Thyroid gland (tissue), 4 donors: ENCODE measurements around the gene RASA3. TPM values are rescaled to one million over a fixed set of nuclear protein-coding genes. Genes with fewer than 3 reads are reported as not detected.

Source experiments
- DNase-seq, 2 donors: peaks; one replicate each; pipeline ENCODE4 v3.0.0-alpha.2; 2019
- H3K27ac ChIP-seq, 3 donors: fragments of 200-600 bp; sonication (generic); 1 replicate in 2 of 3; 2 replicates in 1 of 3; pipeline ENCODE4 v1.5.1; 2016 to 2019; ENCODE audit warnings: mild to moderate bottlenecking in 1 of 3, moderate library complexity in 1 of 3
- H3K27me3 ChIP-seq: fragments of 200-600 bp; sonication (generic); one replicate; pipeline ENCODE4 v1.5.1; 2019
- H3K36me3 ChIP-seq, 2 donors: fragments of 200-600 bp; sonication (generic); one replicate each; pipeline ENCODE4 v1.5.1; 2016 to 2019
- H3K4me1 ChIP-seq, 2 donors: fragments of 200-600 bp; sonication (generic); one replicate each; pipeline ENCODE4 v1.5.1; 2017 to 2019
- H3K4me3 ChIP-seq, 3 donors: fragments of 200-600 bp; sonication (generic); replicated peaks in 1 of 3; 1 replicate in 2 of 3; 2 replicates in 1 of 3; pipeline ENCODE4 v1.5.1; 2016; ENCODE audit warnings: mild to moderate bottlenecking in 1 of 3
- H3K9me3 ChIP-seq: fragments of 200-600 bp; sonication (generic); one replicate; pipeline ENCODE4 v1.5.1; 2017
- CTCF ChIP-seq, 6 experiments: fragments of 200-600 bp in 3 of 6; fragments of 450-650 bp in 3 of 6; sonication (generic) in 3 of 6; IDR thresholded peaks; one replicate each; pipeline ENCODE4 v1.5.1; 2016 to 2019; ENCODE audit warnings: antibody characterized with exemption in 6 of 6, mild to moderate bottlenecking in 2 of 6, inconsistent platforms in 1 of 6, moderate library complexity in 1 of 6
- POLR2A ChIP-seq, 2 donors: fragments of 450-650 bp; IDR thresholded peaks; one replicate each; pipeline ENCODE4 v1.6.1; 2017; ENCODE audit warnings: antibody characterized with exemption in 2 of 2, mild to moderate bottlenecking in 2 of 2, moderate library complexity in 1 of 2
- WGBS, 2 donors: methylation state at CpG; one replicate each; pipeline ENCODE4 v1.1.5; 2017; 5-methylcytosine and 5-hydroxymethylcytosine counted together
- intact Hi-C: fragments of 100-400 bp; cut with DNase I; formaldehyde crosslinking; loops from one replicate; pipeline ENCODE4 v1.15.1; 2023
- total RNA-seq, 4 donors: library from RNA; depleted of rRNA; stranded (reverse); fragments of >200 nt; gene quantifications; one replicate each; pipeline ENCODE4 v1.2.3, GENCODE V29; 2016

Gene RASA3
- total RNA-seq, 4 donors from 2014 or later: 22.3 to 32.3 (median 25.5) TPM

- TF ChIP-seq CTCF (IDR thresholded peaks at IDR 0.05) (no peak), POLR2A (IDR thresholded peaks at IDR 0.05) (no peak)
- intact Hi-C loops: no loop called here
- DNase-seq: no peak
- H3K9me3 ChIP-seq: no peaks in the 10 kb centered on the region
- no peak overlapping the region for H3K27ac ChIP-seq
- 76 to 90% methylated on average over 9 of the region's 9 CpGs for WGBS, 2 donors
- no peak overlapping the region for H3K4me3 ChIP-seq
- H3K36me3 ChIP-seq: no peaks in the 10 kb centered on the region
- H3K27me3 ChIP-seq: no peaks in the 10 kb centered on the region
- H3K4me1 ChIP-seq: no peaks in the 10 kb centered on the region
Observed at GRCh38 chr13:114154476-114154875, 22.1 kb upstream of the RASA3 start.

GRCh38 chr13:114153485-114154080 lies 21.2 kb upstream of the RASA3 start:
- Histone ChIP-seq H3K36me3 (no peaks in the 10 kb centered on the region), H3K4me1 (no peaks in the 10 kb centered on the region), H3K9me3 (no peaks in the 10 kb centered on the region), H3K4me3 (no peak overlapping the region), H3K27ac (no peak overlapping the region), H3K27me3 (no peaks in the 10 kb centered on the region)
- WGBS, 2 donors: 94 to 98% methylated on average over 6 of the region's 6 CpGs
- no peak for TF ChIP-seq POLR2A (IDR thresholded peaks at IDR 0.05)
- no peak for TF ChIP-seq CTCF (IDR thresholded peaks at IDR 0.05)
- DNase-seq: no peak
- intact Hi-C loops: no loop called here

- WGBS, 2 donors: 58 to 66% methylated on average over 20 of the region's 20 CpGs
- no peaks in the 10 kb centered on the region for H3K27me3 ChIP-seq
- TF ChIP-seq POLR2A (IDR thresholded peaks at IDR 0.05) (no peak), CTCF (IDR thresholded peaks at IDR 0.05) (no peak)
- no peaks in the 10 kb centered on the region for H3K36me3 ChIP-seq
- no peak overlapping the region for H3K4me3 ChIP-seq
- DNase-seq: no peak
- H3K9me3 ChIP-seq: no peaks in the 10 kb centered on the region
- H3K4me1 ChIP-seq: no peaks in the 10 kb centered on the region
- intact Hi-C loops: no loop called here
- no peak overlapping the region for H3K27ac ChIP-seq
Observed at GRCh38 chr13:114152831-114153371, 20.5 kb upstream of the RASA3 start.

- no peak for DNase-seq
- 88% methylated on average over 7 of the region's 7 CpGs for WGBS, 2 donors
- no peak overlapping the region for H3K27ac ChIP-seq
- intact Hi-C loops: no loop called here
- no peak overlapping the region for H3K4me3 ChIP-seq
- H3K27me3 ChIP-seq: no peaks in the 10 kb centered on the region
- TF ChIP-seq POLR2A (IDR thresholded peaks at IDR 0.05) (no peak), CTCF (IDR thresholded peaks at IDR 0.05) (no peak)
- no peaks in the 10 kb centered on the region for H3K9me3 ChIP-seq
- no peaks in the 10 kb centered on the region for H3K4me1 ChIP-seq
- no peaks in the 10 kb centered on the region for H3K36me3 ChIP-seq
Observed at GRCh38 chr13:114152285-114152645, 19.8 kb upstream of the RASA3 start.

GRCh38 chr13:114151565-114152284 lies 19.3 kb upstream of the RASA3 start:
- intact Hi-C loops: no loop called here
- TF ChIP-seq CTCF (IDR thresholded peaks at IDR 0.05) (no peak), POLR2A (IDR thresholded peaks at IDR 0.05) (no peak)
- no peaks in the 10 kb centered on the region for H3K9me3 ChIP-seq
- no peak overlapping the region for H3K27ac ChIP-seq
- H3K36me3 ChIP-seq: no peaks in the 10 kb centered on the region
- no peaks in the 10 kb centered on the region for H3K27me3 ChIP-seq
- 76 to 79% methylated on average over 28 of the region's 28 CpGs for WGBS, 2 donors
- H3K4me3 ChIP-seq: no peak overlapping the region
- DNase-seq: no peak
- H3K4me1 ChIP-seq: no peaks in the 10 kb centered on the region
